ENCODE data around the gene SLC35B2.
A peak's percentile ranks its signal among the peaks of the same experiment; 100 is the strongest.

Gene SLC35B2

GRCh38 chr6:44251576-44252524 is 5.5 kb downstream of the SLC35B2 start:
- no peak for DNase-seq

GRCh38 chr6:44250718-44251123 is 6.6 kb downstream of the SLC35B2 start:
- no peak for DNase-seq

GRCh38 chr6:44250067-44250717 is 7.1 kb downstream of the SLC35B2 start:
- no peak for DNase-seq

GRCh38 chr6:44249082-44249748 is 8.1 kb downstream of the SLC35B2 start:
- DNase-seq = no peak

- DNase-seq = no peak
Observed at GRCh38 chr6:44248579-44248978, 8.7 kb downstream of the SLC35B2 start.

GRCh38 chr6:44247338-44248302 is 9.7 kb downstream of the SLC35B2 start:
- DNase-seq = peak; percentile 92

GRCh38 chr6:44246663-44247337 is 10.5 kb downstream of the SLC35B2 start, which contains the start of gene HSP90AB1:
TSS of gene HSP90AB1 (plus strand) at chr6:44247101. CDS start at chr6:44248630, 1,529 bp downstream.
- DNase-seq = peak; percentile 98

- DNase-seq = peak; percentile 89
Observed at GRCh38 chr6:44245912-44246662, 11.2 kb downstream of the SLC35B2 start.

- DNase-seq = no peak
Observed at GRCh38 chr6:44245391-44245911, 11.9 kb downstream of the SLC35B2 start.

GRCh38 chr6:44243345-44243744 is 14.0 kb downstream of the SLC35B2 start:
- DNase-seq = no peak

- DNase-seq = no peak
Observed at GRCh38 chr6:44238687-44239350, 18.5 kb downstream of the SLC35B2 start.

- peak; percentile 82 for DNase-seq
Observed at GRCh38 chr6:44237813-44238433, 19.4 kb downstream of the SLC35B2 start.

GRCh38 chr6:44237021-44237812 is 20.1 kb downstream of the SLC35B2 start:
- DNase-seq = peak; percentile 68

GRCh38 chr6:44235891-44236516 is 21.3 kb downstream of the SLC35B2 start:
- DNase-seq = no peak

- DNase-seq = no peak
Observed at GRCh38 chr6:44235269-44235668, 22.1 kb downstream of the SLC35B2 start.

GRCh38 chr6:44234101-44235025 is 23.0 kb downstream of the SLC35B2 start:
- no peak for DNase-seq

GRCh38 chr6:44233567-44234100 is 23.7 kb downstream of the SLC35B2 start:
- DNase-seq = no peak
